Liver (tissue), 3 donors: ENCODE data around the gene ATAD5.
A peak's percentile ranks its signal among the peaks of the same experiment; 100 is the strongest.

ENCODE experiments used
- CTCF ChIP-seq: fragments of 150-350 bp; IDR thresholded peaks from 2 replicates; pipeline ENCODE4 v1.5.1; 2017; ENCODE audit warnings: improper control_type of control experiment, low read depth, low read length; ENCODE audit not compliant: missing input control
- JUND ChIP-seq, 2 donors: IDR thresholded peaks; 2 replicates each; pipeline ENCODE4 v1.6.1; 2016; ENCODE audit warnings: antibody characterized with exemption in 2 of 2
- RAD21 ChIP-seq, 2 donors: IDR thresholded peaks; 2 replicates each; pipeline ENCODE4 v1.6.1; 2016; ENCODE audit warnings: antibody characterized with exemption in 2 of 2, mild to moderate bottlenecking in 2 of 2
- RXRA ChIP-seq, 2 donors: IDR thresholded peaks; 2 replicates each; pipeline ENCODE4 v1.6.1; 2017 to 2018; ENCODE audit warnings: antibody characterized with exemption in 2 of 2, mild to moderate bottlenecking in 1 of 2
- SP1 ChIP-seq: IDR thresholded peaks from 2 replicates; pipeline ENCODE4 v1.6.1; 2018; ENCODE audit warnings: antibody characterized with exemption, mild to moderate bottlenecking
- TAF1 ChIP-seq: conservative IDR thresholded peaks from 2 replicates; pipeline ENCODE4 v1.6.1; 2016; ENCODE audit warnings: antibody characterized with exemption, mild to moderate bottlenecking
- YY1 ChIP-seq: IDR thresholded peaks from 2 replicates; pipeline ENCODE4 v1.6.1; 2016; ENCODE audit warnings: antibody characterized with exemption, mild to moderate bottlenecking
- donor health status: healthy.
- donor health status: healthy.

GRCh38 chr17:30824356-30825145 is 7.2 kb upstream of the ATAD5 start, which contains the start of gene CRLF3:
- TF ChIP-seq JUND (IDR thresholded peaks at IDR 0.05) (no peak), CTCF (peak; percentile 28), RAD21 (IDR thresholded peaks at IDR 0.05) (peak in 1 of 2 donors; percentile 37), YY1 (peak; percentile 30), SP1 (no peak), TAF1 (no peak), RXRA (IDR thresholded peaks at IDR 0.05) (peak in 1 of 2 donors; percentile 11)
